A549 (cell line): ENCODE data around the gene CALHM6.

ENCODE experiments used
- CTCF ChIP-seq: fragments of >200 bp; sonication (Bioruptor Twin); formaldehyde crosslinking; IDR thresholded peaks from 3 replicates; pipeline ENCODE4 v1.5.1; 2016
- MAX ChIP-seq: IDR thresholded peaks from 2 replicates; pipeline ENCODE4 v1.6.1; 2012
- RNF2 ChIP-seq: fragments of 200-600 bp; sonication (generic); IDR thresholded peaks from 2 replicates; pipeline ENCODE4 v1.6.1; 2016; ENCODE audit warnings: low read depth, mild to moderate bottlenecking, antibody characterized with exemption, moderate library complexity, borderline replicate concordance

GRCh38 chr6:116447052-116447451 lies 14.1 kb upstream of the CALHM6 start:
- TF ChIP-seq CTCF, result no peak
- no peak for TF ChIP-seq RNF2
- TF ChIP-seq MAX, result no peak
